GM12878 (cell line): ENCODE measurements around the gene PARN.
"Not testable (repeated sequence)": the region's sequence is repeated elsewhere in the genome, so short reads cannot be mapped to it uniquely, and the experiment has no call there.

Experiments used
- CBFB ChIP-seq: IDR thresholded peaks from 2 replicates; pipeline ENCODE4 v1.6.1; 2016; ENCODE audit warnings: antibody characterized with exemption, low read depth
- KAT2A ChIP-seq: conservative IDR thresholded peaks from 2 replicates; pipeline ENCODE4 v1.6.1; 2011; ENCODE audit warnings: low read depth, low read length; ENCODE audit not compliant: control insufficient read depth
- TF ChIP-seq, protein P1 (sequence below), 3 experiments: IDR thresholded peaks in 2 of 3; conservative IDR thresholded peaks in 1 of 3; 2 replicates each; pipeline ENCODE4 v1.5.1; 2011; ENCODE audit warnings: low read depth in 3 of 3, low read length in 3 of 3, mild to moderate bottlenecking in 3 of 3, control low read depth in 2 of 3, moderate library complexity in 2 of 3, inconsistent platforms in 1 of 3, mixed read lengths in 1 of 3; ENCODE audit not compliant: control insufficient read depth in 2 of 3, insufficient read depth in 1 of 3; ENCODE audit errors: extremely low read depth in 1 of 3

DNA sequence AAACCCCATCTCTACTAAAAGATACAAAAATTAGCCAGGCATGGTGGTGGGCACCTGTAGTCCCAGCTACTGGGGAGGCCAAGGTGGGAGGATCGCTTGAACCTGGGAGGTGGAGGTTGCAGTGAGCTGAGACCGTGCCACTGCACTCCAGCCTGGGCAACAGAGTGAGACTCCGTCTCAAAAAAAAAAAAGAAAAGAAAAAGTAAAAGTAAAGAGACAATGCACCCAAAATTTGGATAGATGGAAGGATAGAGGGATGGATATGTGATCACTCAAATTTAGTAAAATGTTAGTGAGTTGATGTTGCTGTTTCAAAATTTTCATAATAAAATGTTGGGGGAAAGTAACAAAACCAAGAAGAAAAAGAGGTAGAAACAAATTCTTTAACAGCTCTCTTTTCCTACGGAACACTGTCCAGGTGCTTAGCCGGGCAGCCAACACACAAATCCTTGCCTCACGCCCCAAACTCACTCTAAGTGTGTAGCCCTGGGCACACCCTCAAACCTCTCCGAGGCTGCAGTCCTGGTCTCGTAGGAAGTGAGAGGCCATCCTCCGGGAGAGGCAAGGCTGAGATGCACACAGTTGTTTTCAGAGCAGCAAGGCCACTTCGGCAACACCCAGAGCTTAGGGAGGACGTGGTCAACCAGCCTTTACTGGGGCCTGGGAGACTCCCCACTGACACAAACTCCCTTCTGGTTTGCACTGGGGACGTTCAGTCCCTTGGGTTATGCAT lies 228.9 kb downstream of the PARN start:
- TF ChIP-seq, protein P1, sequence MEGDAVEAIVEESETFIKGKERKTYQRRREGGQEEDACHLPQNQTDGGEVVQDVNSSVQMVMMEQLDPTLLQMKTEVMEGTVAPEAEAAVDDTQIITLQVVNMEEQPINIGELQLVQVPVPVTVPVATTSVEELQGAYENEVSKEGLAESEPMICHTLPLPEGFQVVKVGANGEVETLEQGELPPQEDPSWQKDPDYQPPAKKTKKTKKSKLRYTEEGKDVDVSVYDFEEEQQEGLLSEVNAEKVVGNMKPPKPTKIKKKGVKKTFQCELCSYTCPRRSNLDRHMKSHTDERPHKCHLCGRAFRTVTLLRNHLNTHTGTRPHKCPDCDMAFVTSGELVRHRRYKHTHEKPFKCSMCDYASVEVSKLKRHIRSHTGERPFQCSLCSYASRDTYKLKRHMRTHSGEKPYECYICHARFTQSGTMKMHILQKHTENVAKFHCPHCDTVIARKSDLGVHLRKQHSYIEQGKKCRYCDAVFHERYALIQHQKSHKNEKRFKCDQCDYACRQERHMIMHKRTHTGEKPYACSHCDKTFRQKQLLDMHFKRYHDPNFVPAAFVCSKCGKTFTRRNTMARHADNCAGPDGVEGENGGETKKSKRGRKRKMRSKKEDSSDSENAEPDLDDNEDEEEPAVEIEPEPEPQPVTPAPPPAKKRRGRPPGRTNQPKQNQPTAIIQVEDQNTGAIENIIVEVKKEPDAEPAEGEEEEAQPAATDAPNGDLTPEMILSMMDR (IDR thresholded peaks at IDR 0.05 in 2 of 3, conservative IDR thresholded peaks at IDR 0.05 in 1 of 3; ENCODE audit: control insufficient read depth in 2 of 3, extremely low read depth in 1 of 3, insufficient read depth in 1 of 3, low read depth in 3 of 3, low read length in 3 of 3), result not testable (repeated sequence)
- not testable (repeated sequence) for TF ChIP-seq KAT2A, CBFB
